CD4-positive, alpha-beta T cell (primary cell): Measurements from ENCODE around the gene ZNF428. TPM values are rescaled to one million over a fixed set of nuclear protein-coding genes. Genes with fewer than 3 reads are reported as not detected.
"Not testable (repeated sequence)": the region's sequence is repeated elsewhere in the genome, so short reads cannot be mapped to it uniquely, and the experiment has no call there.

Experiments
- ATAC-seq: fragments of 200-7000 bp; cut with Tn5 transposase; one replicate; pipeline ENCODE4 v1.10.0; 2022; ENCODE audit warnings: mild to moderate bottlenecking; ENCODE audit not compliant: poor library complexity
- CTCF ChIA-PET: fragments of 350-600 bp; sonication (Branson Sonifier 250); formaldehyde crosslinking; loops from one replicate; lab custom pipeline; 2021; ENCODE audit warnings: antibody characterized with exemption, inconsistent platforms; lab: Charles Lee
- POLR2A ChIA-PET: fragments of 350-600 bp; sonication (Branson Sonifier 250); formaldehyde crosslinking; loops from one replicate; lab custom pipeline; 2021; ENCODE audit warnings: antibody characterized with exemption, inconsistent platforms; lab: Charles Lee
- DNase-seq, 14 experiments: peaks; one replicate each; pipeline ENCODE4 v3.0.0-alpha.2; 2013 to 2020; ENCODE audit warnings: mixed read lengths in 2 of 14
- H3K27ac ChIP-seq, 2 donors: one replicate each; pipeline versions ENCODE4 v1.5.1 to v1.7.0; 2013; ENCODE audit warnings: low read length in 2 of 2, low read depth in 1 of 2, mild to moderate bottlenecking in 1 of 2
- H3K27me3 ChIP-seq, 2 experiments: 1 replicate in 1 of 2; 2 replicates in 1 of 2; pipeline versions ENCODE4 v1.6.1 to v1.7.0; 2013; ENCODE audit warnings: low read length in 2 of 2, control low read depth in 1 of 2, mild to moderate bottlenecking in 1 of 2, moderate library complexity in 1 of 2; ENCODE audit not compliant: insufficient read depth in 2 of 2, control insufficient read depth in 1 of 2
- H3K36me3 ChIP-seq: one replicate; pipeline ENCODE4 v1.6.1; 2013; ENCODE audit warnings: low read length, control low read depth; ENCODE audit not compliant: insufficient read depth
- H3K4me1 ChIP-seq: one replicate; pipeline ENCODE4 v1.6.1; 2013; ENCODE audit warnings: low read length, control low read depth; ENCODE audit not compliant: insufficient read depth
- H3K4me3 ChIP-seq: one replicate; pipeline ENCODE4 v1.5.1; 2013; ENCODE audit warnings: mild to moderate bottlenecking, low read length, moderate library complexity
- H3K9me3 ChIP-seq, 2 experiments: 1 replicate in 1 of 2; 2 replicates in 1 of 2; pipeline versions ENCODE4 v1.6.1 to v1.7.0; 2013; ENCODE audit warnings: low read length in 2 of 2, mild to moderate bottlenecking in 2 of 2, control low read depth in 1 of 2, moderate library complexity in 1 of 2; ENCODE audit not compliant: control insufficient read depth in 1 of 2, insufficient read depth in 1 of 2
- H3K27ac Mint-ChIP-seq: one replicate; pipeline ENCODE4 v1.8.0; 2020; ENCODE audit warnings: mixed read lengths
- H3K27me3 Mint-ChIP-seq: one replicate; pipeline ENCODE4 v1.8.0; 2021; ENCODE audit warnings: mixed read lengths
- H3K36me3 Mint-ChIP-seq: one replicate; pipeline ENCODE4 v1.8.0; 2021; ENCODE audit warnings: low read depth, mixed read lengths
- H3K4me1 Mint-ChIP-seq: one replicate; pipeline ENCODE4 v1.8.0; 2021; ENCODE audit warnings: low read depth, mixed read lengths
- H3K4me3 Mint-ChIP-seq: one replicate; pipeline ENCODE4 v1.8.0; 2020; ENCODE audit warnings: mild to moderate bottlenecking, mixed read lengths
- H3K9me3 Mint-ChIP-seq: one replicate; pipeline ENCODE4 v1.8.0; 2020; ENCODE audit warnings: mixed read lengths
- CTCF ChIP-seq: fragments of 200-600 bp; IDR thresholded peaks from one replicate; pipeline ENCODE4 v1.8.0; 2022; ENCODE audit warnings: antibody characterized with exemption, mild to moderate bottlenecking
- intact Hi-C, 2 experiments: fragments of 100-400 bp; cut with DNase I in 1 of 2; cut with micrococcal nuclease in 1 of 2; formaldehyde crosslinking; loops; one replicate each; pipeline versions ENCODE4 v1.15.1 to v1.9.0; 2023 to 2025; cut with DNase I, micrococcal nuclease
- total RNA-seq, 174 experiments: library from RNA in 2 of 174; stranded (reverse) in 2 of 174; gene quantifications; one replicate each; pipeline ENCODE4 v1.2.3 and lab custom pipeline; 2021 to 2026

Gene ZNF428
- total RNA-seq, 2 experiments from 2014 or later, result 22.3 to 24.8 TPM

GRCh38 chr19:43652546-43652874 lies 33.1 kb upstream of the ZNF428 start:
- no peaks in the 10 kb centered on the region for H3K4me1 Mint-ChIP-seq
- no peaks in the 10 kb centered on the region for H3K27me3 Mint-ChIP-seq
- DNase-seq, result no peak
- Histone ChIP-seq H3K4me3 (no peak overlapping the region), H3K36me3 (peaks cover 23% of the 10 kb centered on the region), H3K27ac (no peak overlapping the region), H3K9me3 (peaks cover 0 to 11% of the 10 kb centered on the region in 2 experiments), H3K27me3 (no peaks in the 10 kb centered on the region), H3K4me1 (no peaks in the 10 kb centered on the region)
- POLR2A ChIA-PET, result interaction anchor here (1.1 kb wide), 1 partner anchor 16 kb away, joined by 3 read pairs; no protein-coding TSS in a partner anchor
- no peaks in the 10 kb centered on the region for H3K9me3 Mint-ChIP-seq
- intact Hi-C loops, result loop anchor here in 1 of 2 experiments (5.0 kb wide), 2 partner anchors 40 to 55 kb away; partner anchors contain the start of genes IRGQ, SRRM5 and ZNF576
- peaks cover 56% of the 10 kb centered on the region for H3K36me3 Mint-ChIP-seq
- H3K27ac Mint-ChIP-seq, result no peak overlapping the region
- CTCF ChIA-PET, result no interaction called here
- TF ChIP-seq CTCF, result no peak
- no peak for ATAC-seq
- H3K4me3 Mint-ChIP-seq, result no peak overlapping the region

- intact Hi-C loops, result loop anchor here in 1 of 2 experiments (2.0 to 5.0 kb wide), 3 partner anchors 40 to 95 kb away; partner anchors contain the start of genes IRGQ, SRRM5 and ZNF576
- H3K9me3 ChIP-seq, result peaks cover 0 to 11% of the 10 kb centered on the region in 2 experiments
- no peak overlapping the region for H3K27ac ChIP-seq
- TF ChIP-seq CTCF, result peak; percentile 58
- POLR2A ChIA-PET, result interaction anchor here (1.1 kb wide), 1 partner anchor 16 kb away, joined by 3 read pairs; no protein-coding TSS in a partner anchor
- no peaks in the 10 kb centered on the region for H3K9me3 Mint-ChIP-seq
- H3K4me1 Mint-ChIP-seq, result no peaks in the 10 kb centered on the region
- DNase-seq (peak in 8 of 14 experiments; percentile 5 to 72 (median 40)), ATAC-seq (peak; percentile 32)
- H3K27me3 Mint-ChIP-seq, result no peaks in the 10 kb centered on the region
- no peaks in the 10 kb centered on the region for H3K27me3 ChIP-seq
- peaks cover 56% of the 10 kb centered on the region for H3K36me3 Mint-ChIP-seq
- H3K4me3 ChIP-seq, result no peak overlapping the region
- H3K36me3 ChIP-seq, result peaks cover 23% of the 10 kb centered on the region
- no peak overlapping the region for H3K27ac Mint-ChIP-seq
- no peak overlapping the region for H3K4me3 Mint-ChIP-seq
- CTCF ChIA-PET, result interaction anchor here (0.6 to 1.0 kb wide), 2 partner anchors 10 to 47 kb away, joined by 3 read pairs; no protein-coding TSS in a partner anchor
- H3K4me1 ChIP-seq, result no peaks in the 10 kb centered on the region
These were observed 32.5 kb upstream of the ZNF428 start for GRCh38 chr19:43651758-43652545.

GRCh38 chr19:43650276-43650675 lies 30.8 kb upstream of the ZNF428 start:
- intact Hi-C loops, result loop anchor here in 1 of 2 experiments (2.0 to 5.0 kb wide), 3 partner anchors 38 to 93 kb away; partner anchors contain the start of genes IRGQ, SRRM5 and ZNF576

More at GRCh38 chr19:43650276-43650675, 30.8 kb upstream of the ZNF428 start:
- peaks cover 15% of the 10 kb centered on the region for H3K36me3 ChIP-seq
- H3K4me3 ChIP-seq, ATAC-seq, H3K4me3 Mint-ChIP-seq, H3K4me1 ChIP-seq, DNase-seq, H3K27me3 ChIP-seq, CTCF ChIA-PET, H3K4me1 Mint-ChIP-seq, H3K27ac Mint-ChIP-seq, H3K9me3 Mint-ChIP-seq, H3K9me3 ChIP-seq, H3K27me3 Mint-ChIP-seq, H3K27ac ChIP-seq: not testable (repeated sequence)
- POLR2A ChIA-PET, result interaction anchor here (1.3 kb wide), 1 partner anchor 18 kb away, joined by 5 read pairs; no protein-coding TSS in a partner anchor
- peaks cover 45% of the 10 kb centered on the region for H3K36me3 Mint-ChIP-seq
